RWPE1 (cell line): ENCODE results near the gene STARD10.

ENCODE experiments used
- CTCF ChIA-PET: fragments of 350-600 bp; sonication (Branson Sonifier 250); formaldehyde crosslinking; extraction: SDS; loops from one replicate; lab custom pipeline; 2021; lab: Yijun Ruan, JAX
- POLR2A ChIA-PET: fragments of 400-600 bp; formaldehyde crosslinking; extraction: SDS; loops from one replicate; lab custom pipeline; 2020; ENCODE audit warnings: antibody characterized with exemption; ENCODE audit not compliant: low non-redundant PET; lab: Yijun Ruan, JAX
- DNase-seq: peaks from one replicate; pipeline ENCODE4 v3.0.0; 2012; ENCODE audit warnings: low spot score
- H3K27ac ChIP-seq: fragments of 450-650 bp; 2 replicates; pipeline ENCODE4 v1.5.1; 2017
- CTCF ChIP-seq: fragments of 450-650 bp; conservative IDR thresholded peaks from 2 replicates; pipeline ENCODE4 v1.5.1; 2017; ENCODE audit warnings: low read depth, mild to moderate bottlenecking

STARD10 gene

GRCh38 chr11:72782081-72782920 lies 11.5 kb downstream of the STARD10 start:
- DNase-seq = no peak
- ChIA-PET POLR2A (interaction anchor here (1.3 to 1.6 kb wide), 2 partner anchors 12 to 57 kb away, joined by 3 to 4 read pairs; no protein-coding TSS in a partner anchor), CTCF (interaction anchor here (1.0 to 1.4 kb wide), 4 partner anchors 10 to 57 kb away, joined by 3 to 9 read pairs (median 5); partner anchors contain the start of gene STARD10)
- TF ChIP-seq CTCF = no peak
- H3K27ac ChIP-seq = 0 out of 2 replicates have a peak overlapping the region, but pooled peaks have one; percentile 12

- ChIA-PET POLR2A (interaction anchor here (0.5 to 1.6 kb wide), 3 partner anchors 10 to 56 kb away, joined by 3 to 8 read pairs (median 4); no protein-coding TSS in a partner anchor), CTCF (interaction anchor here (0.5 to 1.4 kb wide), 4 partner anchors 12 to 123 kb away, joined by 3 to 9 read pairs (median 4); no protein-coding TSS in a partner anchor)
- DNase-seq = peak; percentile 56
- 0 out of 2 replicates have a peak overlapping the region, but pooled peaks have one; percentile 12 for H3K27ac ChIP-seq
- TF ChIP-seq CTCF = no peak
These were observed 12.3 kb downstream of the STARD10 start for GRCh38 chr11:72781313-72782080.

GRCh38 chr11:72781063-72781312 lies 12.9 kb downstream of the STARD10 start:
- ChIA-PET CTCF (interaction anchor here (0.5 to 1.4 kb wide), 3 partner anchors 12 to 122 kb away, joined by 3 to 5 read pairs (median 3); no protein-coding TSS in a partner anchor), POLR2A (interaction anchor here (1.3 kb wide), 1 partner anchor 56 kb away, joined by 3 read pairs; no protein-coding TSS in a partner anchor)
- H3K27ac ChIP-seq = no peak overlapping the region
- no peak for TF ChIP-seq CTCF
- no peak for DNase-seq

- ChIA-PET POLR2A (no interaction called here), CTCF (interaction anchor here (0.8 to 1.4 kb wide), 2 partner anchors 13 to 55 kb away, joined by 3 to 5 read pairs; no protein-coding TSS in a partner anchor)
- peak overlapping the region; percentile 25; the same call in 1 of the 2 replicates for H3K27ac ChIP-seq
- no peak for DNase-seq
- no peak for TF ChIP-seq CTCF
These were observed 13.4 kb downstream of the STARD10 start for GRCh38 chr11:72780296-72781062.

- ChIA-PET POLR2A (interaction anchor here (0.7 to 1.1 kb wide), 2 partner anchors 41 to 43 kb away, joined by 3 to 5 read pairs; no protein-coding TSS in a partner anchor), CTCF (interaction anchor here (0.7 to 1.4 kb wide), 2 partner anchors 54 to 96 kb away, joined by 3 to 4 read pairs; no protein-coding TSS in a partner anchor)
- no peak for TF ChIP-seq CTCF
- no peak for DNase-seq
- peak overlapping the region; percentile 25; the same call in 1 of the 2 replicates for H3K27ac ChIP-seq
These were observed 14.2 kb downstream of the STARD10 start for GRCh38 chr11:72779495-72780128.
